ENCODE measurements around the gene ZBTB45. TPM values are rescaled to one million over a fixed set of nuclear protein-coding genes. Genes with fewer than 3 reads are reported as not detected.

ZBTB45 gene
- total and polyA plus RNA-seq, 9 of the 15 experiments (the other 6 are each of a cell fraction or from before 2014, with no cell fraction given), result 0.08 to 16.1 (median 1.8) TPM

DNA sequence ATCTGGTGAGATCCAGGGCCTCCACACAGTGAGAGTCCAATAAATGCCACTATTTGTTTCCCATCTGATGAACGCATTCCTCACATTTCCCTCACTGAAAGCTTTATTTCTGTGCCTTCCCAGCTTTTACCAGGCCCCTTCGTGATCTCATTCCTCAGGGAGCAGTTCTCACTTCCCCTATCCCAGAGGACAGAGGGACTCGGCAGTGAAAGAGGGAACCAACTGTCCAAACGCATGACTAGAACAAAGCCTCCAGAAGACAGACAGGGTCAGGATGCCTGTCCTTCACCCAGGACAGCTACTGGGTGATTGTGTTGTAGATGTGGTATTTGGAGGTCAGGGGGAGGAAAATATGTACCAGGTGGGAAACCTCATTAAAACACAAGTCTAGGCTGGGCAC, 2.0 kb upstream of the ZBTB45 start:
- intact Hi-C loops (cut with micrococcal nuclease), result loop anchor here (2.0 kb wide), 1 partner anchor 53 kb away; no protein-coding TSS in a partner anchor
- peaks cover 3% of the 10 kb centered on the region for H3K9me1 ChIP-seq (ENCODE audit: control insufficient read depth, insufficient read depth, low read length)
- ChIA-PET POLR2A (interaction anchor here (0.6 to 1.7 kb wide), 3 partner anchors 22 to 63 kb away, joined by 3 to 5 read pairs (median 3); partner anchors contain the start of genes CHMP2A and TRIM28), CTCF (ENCODE audit: low intra/inter-chr PET ratio) (no interaction called here)
- WGBS (ENCODE audit: insufficient coverage, low coverage, missing lambda C conversion rate), result 59% methylated on average over 4 of the region's 4 CpGs
- H3K9me3 ChIP-seq (replicated peaks; ENCODE audit: control insufficient read depth, insufficient read depth, low read depth, low read length), result no peaks in the 10 kb centered on the region
- peaks cover 35% of the 10 kb centered on the region for H3K79me2 ChIP-seq (ENCODE audit: control insufficient read depth, insufficient read depth, low read length)
- H2AFZ ChIP-seq (ENCODE audit: low read depth, low read length), result no peak overlapping the region
- in situ Hi-C loops (cut with MboI), result no loop called here
- DNase-seq (ENCODE audit: extremely low read depth in 1 of 4, low spot score in 3 of 4), result no peak
- peaks cover 9 to 39% of the 10 kb centered on the region in 2 experiments for H3K4me1 ChIP-seq (replicated peaks in 1 of 2; ENCODE audit: control insufficient read depth in 2 of 2, insufficient read depth in 2 of 2, low read length in 2 of 2)
- H3K9ac ChIP-seq (ENCODE audit: insufficient read depth in 1 of 2, low read depth in 2 of 2, low read length in 2 of 2), result no peak overlapping the region
- peaks cover 11% of the 10 kb centered on the region; the same call in 1 of the 3 replicates for H3K36me3 ChIP-seq (ENCODE audit: control insufficient read depth, insufficient read depth, low read length)
- H4K20me1 ChIP-seq (replicated peaks; ENCODE audit: control insufficient read depth, insufficient read depth, low read length), result no peaks in the 10 kb centered on the region
- H3K4me2 ChIP-seq (ENCODE audit: insufficient read depth, low read length), result no peak overlapping the region
- no peak overlapping the region for H3K4me3 ChIP-seq
- ATAC-seq, result no peak
- TF ChIP-seq MAFF (IDR thresholded peaks at IDR 0.05; ENCODE audit: low read length), result no peak
- no peak for TF ChIP-seq SMAD4 (CRISPR knock-in tag; conservative IDR thresholded peaks at IDR 0.05)
- TF ChIP-seq, protein P1, sequence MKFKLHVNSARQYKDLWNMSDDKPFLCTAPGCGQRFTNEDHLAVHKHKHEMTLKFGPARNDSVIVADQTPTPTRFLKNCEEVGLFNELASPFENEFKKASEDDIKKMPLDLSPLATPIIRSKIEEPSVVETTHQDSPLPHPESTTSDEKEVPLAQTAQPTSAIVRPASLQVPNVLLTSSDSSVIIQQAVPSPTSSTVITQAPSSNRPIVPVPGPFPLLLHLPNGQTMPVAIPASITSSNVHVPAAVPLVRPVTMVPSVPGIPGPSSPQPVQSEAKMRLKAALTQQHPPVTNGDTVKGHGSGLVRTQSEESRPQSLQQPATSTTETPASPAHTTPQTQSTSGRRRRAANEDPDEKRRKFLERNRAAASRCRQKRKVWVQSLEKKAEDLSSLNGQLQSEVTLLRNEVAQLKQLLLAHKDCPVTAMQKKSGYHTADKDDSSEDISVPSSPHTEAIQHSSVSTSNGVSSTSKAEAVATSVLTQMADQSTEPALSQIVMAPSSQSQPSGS (CRISPR knock-in tag; IDR thresholded peaks at IDR 0.05), result no peak
- TF ChIP-seq, protein P2, sequence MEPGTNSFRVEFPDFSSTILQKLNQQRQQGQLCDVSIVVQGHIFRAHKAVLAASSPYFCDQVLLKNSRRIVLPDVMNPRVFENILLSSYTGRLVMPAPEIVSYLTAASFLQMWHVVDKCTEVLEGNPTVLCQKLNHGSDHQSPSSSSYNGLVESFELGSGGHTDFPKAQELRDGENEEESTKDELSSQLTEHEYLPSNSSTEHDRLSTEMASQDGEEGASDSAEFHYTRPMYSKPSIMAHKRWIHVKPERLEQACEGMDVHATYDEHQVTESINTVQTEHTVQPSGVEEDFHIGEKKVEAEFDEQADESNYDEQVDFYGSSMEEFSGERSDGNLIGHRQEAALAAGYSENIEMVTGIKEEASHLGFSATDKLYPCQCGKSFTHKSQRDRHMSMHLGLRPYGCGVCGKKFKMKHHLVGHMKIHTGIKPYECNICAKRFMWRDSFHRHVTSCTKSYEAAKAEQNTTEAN (CRISPR knock-in tag; IDR thresholded peaks at IDR 0.05), result no peak
- no peak for TF ChIP-seq TEAD4 (IDR thresholded peaks at IDR 0.05; ENCODE audit: low read length)
- no peak for TF ChIP-seq TEAD4 (CRISPR knock-in tag; IDR thresholded peaks at IDR 0.05; ENCODE audit: borderline replicate concordance)
- H3K27ac ChIP-seq (ENCODE audit: extremely low read depth, low read depth, low read length), result no peak overlapping the region
- no TSS peak for BruUV-seq (replicated peaks)
- no peaks in the 10 kb centered on the region for H3K27me3 ChIP-seq (ENCODE audit: control insufficient read depth in 2 of 2, insufficient read depth in 2 of 2, low read length in 2 of 2)
- no peak for FAIRE-seq

Data from K562 (cell line).